Subcutaneous abdominal adipose tissue (tissue), 5 donors: ENCODE data around the gene PACRG.

Source experiments
- H3K27ac ChIP-seq: one replicate; pipeline ENCODE4 v1.7.0; 2013; ENCODE audit warnings: low read depth, mild to moderate bottlenecking, inconsistent platforms, low read length, moderate library complexity
- H3K27me3 ChIP-seq, 5 donors: one replicate each; pipeline ENCODE4 v1.7.0; 2013; ENCODE audit warnings: low read length in 5 of 5, inconsistent platforms in 1 of 5; ENCODE audit not compliant: control insufficient read depth in 5 of 5, insufficient read depth in 4 of 5
- H3K36me3 ChIP-seq, 5 donors: one replicate each; pipeline ENCODE4 v1.7.0; 2013; ENCODE audit warnings: low read length in 5 of 5; ENCODE audit not compliant: control insufficient read depth in 5 of 5, insufficient read depth in 5 of 5
- H3K4me1 ChIP-seq, 5 donors: one replicate each; pipeline ENCODE4 v1.7.0; 2013; ENCODE audit warnings: low read length in 5 of 5, mild to moderate bottlenecking in 3 of 5, moderate library complexity in 1 of 5; ENCODE audit not compliant: control insufficient read depth in 5 of 5, insufficient read depth in 5 of 5
- H3K4me3 ChIP-seq, 5 donors: one replicate each; pipeline ENCODE4 v1.7.0; 2013; ENCODE audit warnings: low read length in 5 of 5, low read depth in 1 of 5
- H3K9ac ChIP-seq, 5 donors: one replicate each; pipeline ENCODE4 v1.7.0; 2013; ENCODE audit warnings: low read length in 5 of 5, mild to moderate bottlenecking in 4 of 5, moderate library complexity in 3 of 5
- H3K9me3 ChIP-seq, 5 donors: one replicate each; pipeline ENCODE4 v1.7.0; 2013; ENCODE audit warnings: low read length in 5 of 5; ENCODE audit not compliant: control insufficient read depth in 5 of 5
- donor health status: healthy.
- donor health status: healthy.
- donor health status: healthy.
- donor health status: healthy.
- donor health status: healthy.

PACRG gene

GRCh38 chr6:162814426-162814973, 86.7 kb downstream of the PACRG start:
- Histone ChIP-seq H3K27me3 (no peaks in the 10 kb centered on the region), H3K4me1 (no peaks in the 10 kb centered on the region), H3K27ac (no peak overlapping the region)

DNA sequence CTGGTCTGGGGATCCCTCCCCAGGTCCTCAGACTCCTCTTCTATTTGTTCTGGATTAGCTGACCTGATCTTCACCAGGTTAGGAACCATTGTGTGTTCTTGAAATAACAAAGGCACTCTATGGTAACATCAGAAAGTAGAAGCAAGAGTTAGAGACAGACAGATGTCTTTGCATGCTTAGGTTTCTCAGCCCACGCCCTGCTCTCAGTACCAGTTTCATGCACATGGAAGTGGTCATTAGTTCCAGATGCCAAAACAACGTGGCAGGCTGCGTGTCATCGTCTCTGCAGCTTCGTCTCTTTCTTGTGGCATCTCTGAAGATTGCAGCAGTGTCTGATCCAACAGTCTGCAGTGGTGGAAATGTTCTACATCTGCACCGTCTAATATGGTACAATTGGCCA, 89.4 kb downstream of the PACRG start:
- Histone ChIP-seq H3K27ac (no peak overlapping the region), H3K9me3 (no peaks in the 10 kb centered on the region), H3K9ac (no peak overlapping the region)

More at GRCh38 chr6:162814426-162814973, 86.7 kb downstream of the PACRG start:
- no peak overlapping the region for H3K9ac ChIP-seq
- H3K36me3 ChIP-seq, result no peaks in the 10 kb centered on the region
- H3K9me3 ChIP-seq, result no peaks in the 10 kb centered on the region
- H3K4me3 ChIP-seq, result no peak overlapping the region

GRCh38 chr6:162819284-162819683, 91.5 kb downstream of the PACRG start:
- H3K4me1 ChIP-seq, result peaks cover 0 to 3% (median 0%) of the 10 kb centered on the region in 5 donors

More for the DNA sequence above, 89.4 kb downstream of the PACRG start:
- peaks cover 0 to 3% (median 0%) of the 10 kb centered on the region in 5 donors for H3K4me1 ChIP-seq
- H3K27me3 ChIP-seq, result no peaks in the 10 kb centered on the region
- no peaks in the 10 kb centered on the region for H3K36me3 ChIP-seq
- H3K4me3 ChIP-seq, result no peak overlapping the region

DNA sequence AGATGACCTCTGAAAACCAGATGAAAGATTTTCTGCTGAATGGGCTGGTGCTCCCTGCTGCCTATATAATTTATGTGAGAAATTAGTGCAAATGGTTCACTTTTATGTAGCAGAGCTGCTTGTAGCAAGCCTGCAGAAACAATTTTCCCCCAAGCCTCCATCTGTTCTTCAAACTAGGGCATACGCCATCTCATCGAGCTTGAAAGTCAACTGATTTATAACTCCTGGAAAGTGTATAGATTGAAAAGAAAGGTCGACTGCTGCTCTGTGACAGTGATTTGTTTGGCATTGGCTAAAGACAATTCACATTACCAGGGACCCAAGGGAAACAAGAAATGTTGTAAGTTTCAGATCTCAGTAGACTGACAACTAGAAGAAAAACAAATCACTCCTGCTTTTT, 93.3 kb downstream of the PACRG start:
- Histone ChIP-seq H3K36me3 (no peaks in the 10 kb centered on the region), H3K9me3 (no peaks in the 10 kb centered on the region), H3K27ac (no peak overlapping the region), H3K4me1 (peaks cover 0 to 3% (median 0%) of the 10 kb centered on the region in 5 donors), H3K4me3 (no peak overlapping the region), H3K27me3 (no peaks in the 10 kb centered on the region), H3K9ac (no peak overlapping the region)

More at GRCh38 chr6:162819284-162819683, 91.5 kb downstream of the PACRG start:
- no peak overlapping the region for H3K9ac ChIP-seq
- H3K27ac ChIP-seq, result no peak overlapping the region
- H3K36me3 ChIP-seq, result no peaks in the 10 kb centered on the region
- no peaks in the 10 kb centered on the region for H3K27me3 ChIP-seq
- H3K4me3 ChIP-seq, result no peak overlapping the region
- no peaks in the 10 kb centered on the region for H3K9me3 ChIP-seq

- Histone ChIP-seq H3K4me1 (peaks cover 0 to 3% (median 0%) of the 10 kb centered on the region in 5 donors), H3K9me3 (no peaks in the 10 kb centered on the region), H3K27me3 (no peaks in the 10 kb centered on the region), H3K4me3 (no peak overlapping the region), H3K27ac (no peak overlapping the region), H3K9ac (no peak overlapping the region), H3K36me3 (no peaks in the 10 kb centered on the region)
These were observed 97.8 kb downstream of the PACRG start for GRCh38 chr6:162825597-162825996.

- H3K4me1 ChIP-seq, result no peaks in the 10 kb centered on the region
- no peak overlapping the region for H3K4me3 ChIP-seq
- H3K27me3 ChIP-seq, result no peaks in the 10 kb centered on the region
- peaks cover 0 to 5% (median 3%) of the 10 kb centered on the region in 5 donors for H3K9me3 ChIP-seq
- no peak overlapping the region for H3K9ac ChIP-seq
- no peaks in the 10 kb centered on the region for H3K36me3 ChIP-seq
- H3K27ac ChIP-seq, result no peak overlapping the region
These were observed 101.4 kb downstream of the PACRG start for GRCh38 chr6:162829013-162829742.

DNA sequence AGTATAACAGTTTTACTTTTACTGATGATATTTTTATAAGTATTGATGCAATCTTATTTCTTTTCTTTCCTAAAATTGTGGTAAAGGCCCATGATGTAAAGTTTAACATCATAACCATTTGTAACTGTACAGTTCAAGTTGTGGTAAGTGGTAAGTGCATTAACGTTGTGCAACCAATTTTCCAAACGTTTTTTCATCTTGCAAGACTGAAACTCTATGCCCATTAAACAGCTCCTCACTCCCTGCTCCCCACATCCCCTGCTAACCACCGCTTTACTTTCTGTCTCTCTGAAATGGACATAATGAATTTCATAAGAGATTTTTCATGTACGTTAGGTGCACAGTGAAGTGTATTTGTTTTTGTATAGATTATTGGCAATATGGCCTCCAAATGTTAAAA, 106.0 kb downstream of the PACRG start:
- H3K27ac ChIP-seq, result no peak overlapping the region
- H3K4me3 ChIP-seq, result no peak overlapping the region
- no peaks in the 10 kb centered on the region for H3K27me3 ChIP-seq
- H3K36me3 ChIP-seq, result no peaks in the 10 kb centered on the region
- H3K9me3 ChIP-seq, result peaks cover 0 to 10% (median 3%) of the 10 kb centered on the region in 5 donors
- H3K4me1 ChIP-seq, result no peaks in the 10 kb centered on the region
- H3K9ac ChIP-seq, result no peak overlapping the region

DNA sequence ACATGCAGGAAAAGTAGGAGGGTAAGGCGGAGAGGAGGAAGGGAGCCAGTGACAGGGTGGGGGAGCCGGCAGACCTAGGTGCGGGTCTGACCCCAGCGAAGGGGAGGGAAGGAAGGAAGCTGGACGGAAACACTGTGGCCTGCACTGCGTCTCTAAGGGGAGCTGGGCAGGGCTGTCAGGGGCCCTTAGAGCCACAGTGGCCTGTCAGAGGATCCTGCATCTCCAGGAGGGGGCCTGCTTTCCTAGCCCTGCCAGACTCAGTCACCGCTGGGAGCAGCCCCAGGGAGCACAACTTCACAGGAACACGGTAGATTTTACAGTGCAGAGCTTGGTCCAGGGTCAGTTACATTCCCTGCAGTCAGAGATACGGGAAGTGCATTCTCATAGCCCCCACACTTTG, 118.2 kb downstream of the PACRG start:
- no peaks in the 10 kb centered on the region for H3K9me3 ChIP-seq
- no peak overlapping the region for H3K4me3 ChIP-seq
- no peak overlapping the region for H3K9ac ChIP-seq
- H3K27me3 ChIP-seq, result peaks cover 0 to 4% (median 0%) of the 10 kb centered on the region in 5 donors
- no peak overlapping the region for H3K27ac ChIP-seq
- H3K4me1 ChIP-seq, result no peaks in the 10 kb centered on the region
- no peaks in the 10 kb centered on the region for H3K36me3 ChIP-seq

- Histone ChIP-seq H3K27ac (no peak overlapping the region), H3K36me3 (no peaks in the 10 kb centered on the region), H3K27me3 (peaks cover 0 to 4% (median 0%) of the 10 kb centered on the region in 5 donors), H3K4me3 (no peak overlapping the region), H3K9ac (no peak overlapping the region), H3K9me3 (no peaks in the 10 kb centered on the region), H3K4me1 (no peaks in the 10 kb centered on the region)
These were observed 118.9 kb downstream of the PACRG start for GRCh38 chr6:162846723-162847122.

DNA sequence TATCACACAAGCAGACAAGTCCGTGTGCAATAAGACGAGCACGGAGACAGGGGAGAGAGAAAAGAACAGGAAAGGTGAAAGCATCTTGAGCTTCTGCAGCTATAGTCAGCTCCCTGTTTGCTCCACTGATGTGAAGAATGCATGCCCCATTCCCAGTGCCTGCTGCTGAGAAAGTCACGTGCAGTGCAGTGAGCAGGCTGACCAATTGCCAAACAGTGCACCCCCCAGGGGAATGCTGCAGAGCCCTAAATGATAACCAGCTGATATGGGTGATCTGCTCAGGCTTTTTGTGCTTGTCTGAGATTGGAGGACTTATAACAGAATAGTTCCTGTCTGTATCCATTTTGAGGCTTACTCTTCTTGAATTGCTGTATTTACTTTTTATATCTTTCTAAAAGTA, 121.5 kb downstream of the PACRG start:
- Histone ChIP-seq H3K36me3 (no peaks in the 10 kb centered on the region), H3K9me3 (no peaks in the 10 kb centered on the region), H3K4me1 (no peaks in the 10 kb centered on the region), H3K27me3 (peaks cover 0 to 4% (median 0%) of the 10 kb centered on the region in 5 donors), H3K4me3 (no peak overlapping the region), H3K9ac (no peak overlapping the region), H3K27ac (no peak overlapping the region)
